Fibroblast of skin of left biceps (primary cell): ENCODE results near the gene CSMD2.
"Not testable (repeated sequence)": the region's sequence is repeated elsewhere in the genome, so short reads cannot be mapped to it uniquely, and the experiment has no call there.

ENCODE experiments used
- DNase-seq, 2 experiments: peaks; one replicate each; pipeline ENCODE4 v3.0.0-alpha.2; 2013; ENCODE audit warnings: low read depth in 2 of 2

CSMD2 gene

GRCh38 chr1:33548319-33548718 is 616.7 kb downstream of the CSMD2 start:
- no peak for DNase-seq

- no peak for DNase-seq
Measured at GRCh38 chr1:33547576-33547975, 617.5 kb downstream of the CSMD2 start.

DNA sequence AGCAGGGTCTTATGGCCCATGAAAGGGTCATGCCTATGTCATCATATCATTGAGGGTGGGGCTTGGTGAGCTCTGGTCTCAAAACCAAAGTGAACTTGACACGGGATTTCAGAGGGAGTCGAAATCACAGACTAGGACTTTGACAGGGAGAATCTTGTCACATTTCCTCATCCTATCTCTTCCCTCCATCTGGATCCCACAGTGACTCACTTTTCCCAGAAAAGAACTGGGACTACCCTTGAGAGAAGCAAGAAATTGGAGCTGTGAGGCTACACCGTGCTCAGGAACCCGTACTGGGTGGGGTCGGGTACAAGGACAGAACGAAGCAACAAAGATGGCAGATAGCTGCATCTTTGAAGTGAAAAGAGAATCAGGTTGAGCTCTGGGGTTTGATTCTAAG is 623.1 kb downstream of the CSMD2 start:
- no peak for DNase-seq

- no peak for DNase-seq
Measured at GRCh38 chr1:33537885-33538284, 627.1 kb downstream of the CSMD2 start.

- DNase-seq = no peak
Measured at GRCh38 chr1:33535334-33535733, 629.7 kb downstream of the CSMD2 start.

DNA sequence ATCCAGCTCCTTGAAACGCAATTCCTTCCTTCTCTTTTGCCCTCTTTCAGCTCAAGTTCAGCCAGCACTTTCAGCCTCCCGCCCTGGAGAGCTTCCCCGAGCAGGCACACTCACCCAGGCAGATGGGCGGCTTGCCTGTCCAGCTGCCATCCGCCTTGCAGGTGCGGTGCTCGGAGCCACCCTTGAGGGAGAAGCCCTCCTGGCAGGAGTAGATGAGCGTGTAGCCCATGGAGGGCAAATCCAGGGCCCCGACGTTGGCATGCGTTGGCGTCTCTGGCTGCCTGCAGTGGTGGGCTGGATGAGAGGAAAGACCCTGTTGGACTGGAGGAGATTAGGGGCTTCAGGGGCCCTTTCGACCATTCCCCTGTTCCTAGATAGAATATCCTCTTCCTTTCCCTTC is 632.1 kb downstream of the CSMD2 start:
- DNase-seq = no peak

DNA sequence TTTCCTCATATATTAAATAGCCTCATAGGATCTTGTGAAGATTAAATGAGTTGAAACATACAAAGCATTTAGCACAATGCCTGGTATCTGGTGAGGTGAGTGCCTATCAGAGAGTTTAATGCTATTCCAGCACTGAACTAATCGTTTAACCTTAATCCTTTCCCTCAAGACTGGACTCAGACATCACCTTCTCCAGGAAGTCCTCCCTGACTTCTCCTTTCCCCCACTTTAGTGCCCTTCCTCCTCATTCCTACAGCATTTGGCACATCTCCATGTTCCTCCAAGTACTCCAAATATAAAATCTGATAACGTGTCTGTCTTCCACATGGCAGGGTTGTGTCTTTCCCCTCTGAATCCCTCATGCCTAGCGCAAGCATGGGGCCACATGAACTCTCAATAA is 632.8 kb downstream of the CSMD2 start:
- DNase-seq = no peak

DNA sequence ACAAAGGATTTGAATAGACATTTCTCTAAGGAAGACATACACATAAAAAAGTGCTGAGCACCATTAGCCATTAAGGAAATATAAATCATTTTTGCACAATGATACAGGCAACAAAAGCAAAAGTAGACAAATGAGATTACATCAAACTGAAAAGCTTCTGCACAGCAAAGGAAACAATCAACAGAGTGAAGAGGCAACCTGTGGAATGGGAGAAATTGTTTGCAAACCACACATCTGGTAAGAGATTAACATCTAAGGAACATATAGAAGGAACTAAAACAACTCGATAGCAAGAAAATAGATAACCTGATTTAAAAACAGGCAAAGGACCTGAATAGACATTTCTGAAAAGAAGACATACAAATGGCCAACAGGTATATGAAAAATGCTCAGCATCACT is 635.1 kb downstream of the CSMD2 start:
- DNase-seq = no peak

GRCh38 chr1:33527934-33528333 is 637.1 kb downstream of the CSMD2 start:
- no peak for DNase-seq

GRCh38 chr1:33524586-33524985 is 640.4 kb downstream of the CSMD2 start:
- DNase-seq = no peak

DNA sequence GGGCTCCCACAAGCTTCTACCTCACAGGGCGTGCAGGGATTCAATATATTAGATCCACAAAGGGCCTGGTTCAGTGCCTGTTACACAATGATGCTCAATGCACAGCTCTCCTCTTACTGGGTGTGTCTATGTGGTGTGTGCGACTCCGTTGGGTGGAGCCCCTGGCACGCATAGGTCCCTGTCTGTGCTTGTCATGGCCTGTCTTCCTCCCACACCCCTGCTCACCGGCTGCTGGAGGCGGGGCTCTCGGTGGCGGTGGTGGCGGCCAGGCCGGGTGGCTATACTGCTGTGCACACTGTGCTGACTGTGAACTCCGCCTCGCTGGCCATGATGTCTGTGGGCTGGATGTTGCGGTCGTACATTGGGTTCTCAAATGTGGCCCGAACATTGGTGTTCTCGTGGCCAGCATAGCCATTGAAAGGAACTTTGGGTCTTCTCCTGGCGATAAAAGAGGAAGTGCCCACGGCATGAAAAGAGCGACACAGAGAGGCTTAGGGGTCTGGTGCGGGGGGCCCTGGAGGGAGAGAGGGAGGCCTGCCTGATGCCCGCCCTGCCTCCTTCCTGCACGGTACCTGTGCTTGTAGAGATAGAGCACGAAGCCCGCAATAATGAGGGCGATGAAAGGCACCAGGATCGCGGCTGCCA is 645.7 kb downstream of the CSMD2 start:
- DNase-seq = no peak

DNA sequence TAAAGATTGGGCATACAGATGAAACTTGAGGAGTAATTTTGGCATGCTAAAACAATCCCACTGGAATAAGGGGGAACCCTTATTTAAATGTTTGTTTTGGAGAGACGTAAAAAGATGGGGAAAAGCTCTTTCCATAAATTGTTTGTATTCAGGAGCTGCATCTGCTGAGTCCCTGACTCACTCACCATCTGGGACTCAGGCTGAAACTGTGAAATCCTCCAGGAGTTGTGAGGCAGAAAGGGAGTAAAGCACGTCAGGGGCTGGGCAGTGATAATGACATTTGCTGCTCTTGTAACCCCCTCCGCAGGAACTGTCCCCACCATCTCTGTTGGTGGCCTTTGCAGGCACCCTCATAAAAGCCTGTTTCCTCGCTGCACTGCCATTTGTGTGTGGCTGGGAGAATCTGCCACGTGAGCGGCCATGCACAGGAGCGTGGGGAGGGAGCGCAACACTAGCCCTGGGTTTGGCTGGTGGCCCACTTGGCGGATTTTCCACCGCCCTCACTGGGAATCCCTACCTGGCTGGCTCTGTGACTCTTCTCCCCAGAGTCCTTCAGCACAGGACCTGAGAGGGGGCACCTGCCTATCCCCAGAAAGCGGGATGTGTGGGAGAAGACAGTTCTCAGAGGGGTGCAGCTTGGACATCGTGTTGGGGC is 647.3 kb downstream of the CSMD2 start:
- DNase-seq = no peak

GRCh38 chr1:33516891-33517567 is 648.0 kb downstream of the CSMD2 start:
- DNase-seq = no peak

- no peak for DNase-seq
Measured at GRCh38 chr1:33516428-33516827, 648.6 kb downstream of the CSMD2 start.

DNA sequence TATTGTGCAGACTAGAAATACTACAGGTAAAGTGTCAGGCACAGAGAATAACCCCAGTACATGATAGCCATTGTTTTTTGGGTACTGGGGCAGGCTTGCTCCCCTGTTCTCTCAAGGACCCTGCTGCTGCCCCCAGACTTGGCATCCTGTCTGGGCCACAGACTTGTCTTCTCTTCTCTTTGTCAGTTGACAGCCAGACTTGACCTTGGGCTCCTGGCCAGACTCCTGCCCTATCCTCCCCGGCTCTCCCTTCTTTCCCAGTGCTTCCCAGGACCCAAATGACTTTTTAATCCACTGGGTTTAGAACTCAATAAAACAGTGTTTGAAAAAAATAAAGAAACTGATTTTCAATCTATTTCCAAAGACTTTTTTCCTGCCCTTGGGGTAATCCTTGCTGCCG is 649.4 kb downstream of the CSMD2 start:
- DNase-seq = no peak

- DNase-seq = no peak
Measured at GRCh38 chr1:33515112-33515511, 649.9 kb downstream of the CSMD2 start.

DNA sequence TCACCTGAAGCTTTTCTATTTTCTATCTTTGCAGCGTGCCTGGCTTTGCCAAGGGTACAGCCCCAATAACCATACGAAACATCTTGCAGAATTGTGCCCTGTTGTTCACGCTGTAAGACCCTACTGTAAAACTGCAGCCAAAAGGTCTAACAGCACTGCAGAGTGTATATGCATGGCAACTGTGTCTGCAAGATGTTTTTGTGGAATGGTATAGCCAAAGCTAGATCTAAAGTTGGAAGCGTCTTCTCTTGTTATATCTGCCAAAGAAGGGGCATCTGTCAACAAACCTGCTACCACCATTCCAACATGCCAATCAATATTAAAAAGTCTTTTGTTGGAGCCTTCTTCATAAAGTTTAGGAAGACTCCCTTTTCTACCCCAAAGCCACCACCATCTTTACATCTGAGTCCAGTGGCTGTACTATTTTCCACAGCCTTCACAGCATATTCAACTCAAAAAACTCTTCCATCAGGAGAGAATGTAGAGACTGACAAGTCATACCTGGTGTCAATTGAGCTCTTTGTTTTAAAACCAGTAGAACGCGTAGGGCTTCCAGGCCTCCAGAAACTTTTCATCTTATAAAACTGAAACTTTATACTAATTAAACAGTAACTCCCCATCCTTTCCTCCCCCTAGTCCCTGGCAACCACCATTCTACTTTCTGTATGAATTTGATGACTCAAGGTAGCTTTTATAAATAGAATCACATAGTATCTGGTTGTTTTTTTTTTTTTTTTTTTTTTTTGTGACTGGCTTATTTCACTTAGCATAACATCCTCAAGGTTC is 652.6 kb downstream of the CSMD2 start:
- no peak for DNase-seq

GRCh38 chr1:33509276-33509675 is 655.8 kb downstream of the CSMD2 start:
- DNase-seq = not testable (repeated sequence)

DNA sequence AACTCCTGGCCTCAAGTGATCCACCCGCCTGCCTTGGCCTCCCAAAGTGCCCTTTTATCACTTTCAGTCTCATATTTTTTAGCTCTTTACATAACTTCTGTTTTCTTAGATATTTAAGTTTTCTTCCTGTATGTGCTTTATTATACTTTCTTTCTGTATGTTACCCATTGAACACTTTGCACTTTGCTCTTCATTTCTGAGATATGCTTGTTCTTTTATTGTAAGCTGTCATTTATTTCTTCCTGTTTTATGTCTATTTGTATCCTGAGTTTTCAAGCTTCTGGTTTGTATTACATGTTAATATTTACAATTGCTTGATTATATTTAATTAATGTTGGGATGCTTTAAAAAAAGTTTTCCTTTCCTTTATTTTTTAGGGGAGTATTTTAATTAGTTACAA is 656.9 kb downstream of the CSMD2 start:
- DNase-seq = no peak

DNA sequence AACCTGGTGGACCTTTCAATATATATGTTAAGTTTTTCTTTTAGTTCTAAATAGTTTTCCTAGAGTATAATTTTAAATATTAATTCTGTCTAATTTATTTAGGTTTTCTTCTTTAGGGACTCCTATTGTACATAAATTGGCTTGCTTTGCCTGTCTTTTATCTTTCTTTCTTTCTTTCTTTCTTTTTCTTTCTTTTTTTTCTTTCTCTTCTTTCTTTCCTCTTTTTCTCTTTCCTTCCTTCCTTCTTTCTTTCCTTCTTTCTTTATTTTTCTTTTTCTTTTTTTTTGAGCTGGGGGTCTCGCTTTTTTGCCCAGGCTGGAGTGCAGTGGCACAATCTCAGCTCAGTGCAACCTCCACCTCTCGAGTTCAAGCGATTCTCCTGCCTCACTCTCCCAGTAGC is 657.4 kb downstream of the CSMD2 start:
- no peak for DNase-seq

- DNase-seq = no peak
Measured at GRCh38 chr1:33503506-33503905, 661.5 kb downstream of the CSMD2 start.

DNA sequence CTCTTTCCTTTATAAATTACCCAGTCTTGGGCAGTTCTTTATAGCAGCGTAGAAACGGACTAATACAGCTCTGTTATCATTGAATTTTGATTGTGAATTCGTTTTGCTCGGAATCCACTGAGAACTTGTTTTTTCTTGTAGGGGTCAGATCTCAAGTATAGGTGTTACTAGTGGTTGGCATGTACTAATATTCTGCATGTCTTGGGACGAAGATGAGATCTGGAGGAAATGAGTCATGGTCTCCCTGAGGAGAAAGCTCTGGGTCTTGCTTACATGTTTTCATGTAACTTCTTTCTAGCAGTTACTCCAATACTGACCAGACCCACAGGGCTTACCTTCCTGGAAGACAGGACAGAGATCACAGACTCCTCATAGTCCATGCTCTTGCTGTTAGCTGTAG is 662.3 kb downstream of the CSMD2 start:
- peak; percentile 6 to 8 for DNase-seq
